ENCODE measurements around the gene CAMKK2. TPM values are rescaled to one million over a fixed set of nuclear protein-coding genes. Genes with fewer than 3 reads are reported as not detected.
A peak's percentile ranks its signal among the peaks of the same experiment; 100 is the strongest.
"Not testable (repeated sequence)": the region's sequence is repeated elsewhere in the genome, so short reads cannot be mapped to it uniquely, and the experiment has no call there.

Gene CAMKK2
- total RNA-seq, 1 donor from 2014 or later: 12.5 TPM

DNA sequence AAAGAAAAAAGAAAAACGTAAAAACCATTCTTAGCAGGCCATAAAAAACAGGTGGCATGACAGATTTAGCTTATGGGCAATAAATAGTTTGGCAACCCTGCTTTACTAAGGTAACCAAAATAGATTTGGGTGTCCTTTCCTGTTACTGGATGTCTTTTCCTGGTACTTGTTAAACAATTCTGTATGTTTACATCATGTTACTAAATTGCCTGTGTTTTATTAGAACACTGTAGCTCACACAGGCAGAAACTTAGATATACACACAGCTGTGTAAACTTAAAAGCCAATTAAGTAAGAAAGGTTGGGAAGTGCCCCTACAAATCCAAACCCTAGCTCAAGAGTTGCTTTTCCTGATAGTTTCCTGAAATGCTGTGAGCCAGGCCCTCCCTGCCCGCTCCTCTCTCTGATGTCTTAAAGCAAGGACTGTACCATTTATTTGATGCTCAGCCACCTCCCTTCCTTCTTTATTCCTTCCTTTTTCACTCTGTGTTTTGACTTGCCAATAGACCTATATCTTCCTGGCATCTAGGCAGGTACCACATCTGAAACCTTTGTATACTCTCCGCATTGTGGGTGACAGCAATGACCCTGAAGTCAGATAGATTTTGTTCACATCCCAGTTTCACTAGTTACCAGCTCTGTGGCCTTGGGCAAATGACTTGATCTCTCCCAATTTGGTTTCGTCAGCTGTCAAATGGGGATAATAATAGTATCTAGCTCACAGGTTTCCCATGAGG lies 3.7 kb upstream of the CAMKK2 start:
- Histone ChIP-seq H3K9ac (ENCODE audit: low read depth in 1 of 3, low read length in 3 of 3) (no peak overlapping the region), H3K27me3 (ENCODE audit: control insufficient read depth in 3 of 3, insufficient read depth in 3 of 3, low read length in 3 of 3) (no peaks in the 10 kb centered on the region), H3K4me3 (ENCODE audit: low read length in 3 of 3) (no peak overlapping the region), H3K27ac (ENCODE audit: low read depth, low read length) (no peak overlapping the region), H3K4me1 (ENCODE audit: control insufficient read depth in 3 of 3, insufficient read depth in 3 of 3, low read length in 3 of 3) (peaks cover 18 to 20% (median 20%) of the 10 kb centered on the region in 3 donors), H3K9me3 (ENCODE audit: control insufficient read depth in 3 of 3, low read length in 3 of 3) (no peaks in the 10 kb centered on the region), H3K36me3 (ENCODE audit: control insufficient read depth in 3 of 3, insufficient read depth in 3 of 3, low read length in 3 of 3) (no peaks in the 10 kb centered on the region)

DNA sequence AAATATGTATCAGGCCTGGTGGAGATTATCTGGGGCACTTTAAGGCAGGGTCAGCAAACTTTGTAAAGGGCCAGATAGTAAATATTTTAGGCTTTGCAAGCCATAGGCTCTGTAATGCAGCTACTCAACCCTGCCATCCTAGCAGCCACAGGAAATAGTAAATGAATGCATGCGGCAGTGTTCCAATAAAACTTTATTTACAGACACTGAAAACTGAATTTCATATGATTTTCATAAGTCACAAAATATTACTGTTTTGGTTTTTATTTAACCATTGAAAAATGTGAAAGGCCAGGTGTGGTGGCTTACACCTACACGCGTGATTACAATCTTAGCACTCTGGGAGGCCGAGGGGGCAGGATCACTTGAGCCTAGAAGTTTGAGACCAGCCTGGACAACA lies 3.2 kb upstream of the CAMKK2 start:
- Histone ChIP-seq H3K4me3 (ENCODE audit: low read length in 3 of 3) (no peak overlapping the region), H3K9ac (ENCODE audit: low read depth in 1 of 3, low read length in 3 of 3) (no peak overlapping the region), H3K36me3 (ENCODE audit: control insufficient read depth in 3 of 3, insufficient read depth in 3 of 3, low read length in 3 of 3) (no peaks in the 10 kb centered on the region), H3K27ac (ENCODE audit: low read depth, low read length) (no peak overlapping the region), H3K27me3 (ENCODE audit: control insufficient read depth in 3 of 3, insufficient read depth in 3 of 3, low read length in 3 of 3) (no peaks in the 10 kb centered on the region), H3K4me1 (ENCODE audit: control insufficient read depth in 3 of 3, insufficient read depth in 3 of 3, low read length in 3 of 3) (peaks cover 20 to 24% (median 22%) of the 10 kb centered on the region in 3 donors), H3K9me3 (ENCODE audit: control insufficient read depth in 3 of 3, low read length in 3 of 3) (no peaks in the 10 kb centered on the region)

DNA sequence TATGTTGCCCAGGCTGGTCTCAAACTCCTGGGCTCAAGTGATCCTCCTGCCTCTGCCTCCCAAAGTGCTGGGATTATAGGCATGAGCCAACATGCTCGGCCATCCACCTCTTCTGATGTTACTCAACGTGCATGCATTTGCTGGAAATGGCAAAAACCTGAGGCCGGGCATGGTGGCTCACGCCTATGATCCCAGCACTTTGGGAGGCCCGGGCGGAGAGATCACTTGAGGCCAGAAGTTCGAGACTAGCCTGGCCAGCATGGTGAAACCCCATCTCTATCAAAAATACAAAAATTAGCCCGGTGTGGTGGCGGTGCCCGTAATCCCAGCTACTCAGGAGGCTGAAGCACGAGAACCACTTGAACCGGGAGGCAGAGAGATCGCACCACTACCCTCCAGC lies 1.9 kb upstream of the CAMKK2 start:
- H3K27me3 ChIP-seq (ENCODE audit: control insufficient read depth in 3 of 3, insufficient read depth in 3 of 3, low read length in 3 of 3); H3K9ac ChIP-seq (ENCODE audit: low read depth in 1 of 3, low read length in 3 of 3); H3K36me3 ChIP-seq (ENCODE audit: control insufficient read depth in 3 of 3, insufficient read depth in 3 of 3, low read length in 3 of 3); H3K9me3 ChIP-seq (ENCODE audit: control insufficient read depth in 3 of 3, low read length in 3 of 3); H3K27ac ChIP-seq (ENCODE audit: low read depth, low read length); H3K4me3 ChIP-seq (ENCODE audit: low read length in 3 of 3): not testable (repeated sequence)
- peaks cover 22 to 27% (median 23%) of the 10 kb centered on the region in 3 donors for H3K4me1 ChIP-seq (ENCODE audit: control insufficient read depth in 3 of 3, insufficient read depth in 3 of 3, low read length in 3 of 3)

DNA sequence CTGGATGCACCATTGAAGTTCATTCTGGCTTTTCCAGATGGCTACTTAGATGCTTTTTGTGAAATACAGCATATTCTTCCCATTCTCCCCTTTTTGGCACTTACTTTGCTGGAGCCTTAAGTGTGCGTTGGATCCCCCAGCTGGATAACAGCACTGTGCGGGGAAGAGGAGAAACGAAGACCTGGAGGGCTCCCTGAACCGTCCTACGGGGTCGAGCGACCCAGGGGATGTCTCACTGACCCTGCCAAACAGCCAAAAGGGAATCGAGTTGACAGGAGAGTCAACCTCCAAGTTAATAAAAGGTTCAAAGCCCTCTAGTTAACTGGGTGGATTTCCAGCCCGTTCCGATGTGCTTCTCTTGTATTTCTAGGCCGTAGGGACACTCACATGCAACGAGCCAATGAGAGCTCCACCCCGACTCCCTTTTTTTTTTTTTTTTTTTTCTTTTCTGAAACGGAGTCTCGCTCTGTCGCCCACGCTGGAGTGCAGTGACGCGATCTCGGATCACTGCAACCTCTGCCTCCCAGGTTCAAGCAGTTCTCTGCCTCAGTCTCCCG lies 1.0 kb upstream of the CAMKK2 start:
- H3K9ac ChIP-seq (ENCODE audit: low read depth in 1 of 3, low read length in 3 of 3): peak overlapping the region; percentile 73 to 85 (median 82)
- H3K27ac ChIP-seq (ENCODE audit: low read depth, low read length): peak overlapping the region; percentile 25
- no peaks in the 10 kb centered on the region for H3K9me3 ChIP-seq (ENCODE audit: control insufficient read depth in 3 of 3, low read length in 3 of 3)
- peaks cover 22 to 27% (median 26%) of the 10 kb centered on the region in 3 donors for H3K4me1 ChIP-seq (ENCODE audit: control insufficient read depth in 3 of 3, insufficient read depth in 3 of 3, low read length in 3 of 3)
- H3K27me3 ChIP-seq (ENCODE audit: control insufficient read depth in 3 of 3, insufficient read depth in 3 of 3, low read length in 3 of 3): no peaks in the 10 kb centered on the region
- peak overlapping the region; percentile 80 to 87 (median 81) for H3K4me3 ChIP-seq (ENCODE audit: low read length in 3 of 3)
- peaks cover 0 to 2% (median 2%) of the 10 kb centered on the region in 3 donors for H3K36me3 ChIP-seq (ENCODE audit: control insufficient read depth in 3 of 3, insufficient read depth in 3 of 3, low read length in 3 of 3)

DNA sequence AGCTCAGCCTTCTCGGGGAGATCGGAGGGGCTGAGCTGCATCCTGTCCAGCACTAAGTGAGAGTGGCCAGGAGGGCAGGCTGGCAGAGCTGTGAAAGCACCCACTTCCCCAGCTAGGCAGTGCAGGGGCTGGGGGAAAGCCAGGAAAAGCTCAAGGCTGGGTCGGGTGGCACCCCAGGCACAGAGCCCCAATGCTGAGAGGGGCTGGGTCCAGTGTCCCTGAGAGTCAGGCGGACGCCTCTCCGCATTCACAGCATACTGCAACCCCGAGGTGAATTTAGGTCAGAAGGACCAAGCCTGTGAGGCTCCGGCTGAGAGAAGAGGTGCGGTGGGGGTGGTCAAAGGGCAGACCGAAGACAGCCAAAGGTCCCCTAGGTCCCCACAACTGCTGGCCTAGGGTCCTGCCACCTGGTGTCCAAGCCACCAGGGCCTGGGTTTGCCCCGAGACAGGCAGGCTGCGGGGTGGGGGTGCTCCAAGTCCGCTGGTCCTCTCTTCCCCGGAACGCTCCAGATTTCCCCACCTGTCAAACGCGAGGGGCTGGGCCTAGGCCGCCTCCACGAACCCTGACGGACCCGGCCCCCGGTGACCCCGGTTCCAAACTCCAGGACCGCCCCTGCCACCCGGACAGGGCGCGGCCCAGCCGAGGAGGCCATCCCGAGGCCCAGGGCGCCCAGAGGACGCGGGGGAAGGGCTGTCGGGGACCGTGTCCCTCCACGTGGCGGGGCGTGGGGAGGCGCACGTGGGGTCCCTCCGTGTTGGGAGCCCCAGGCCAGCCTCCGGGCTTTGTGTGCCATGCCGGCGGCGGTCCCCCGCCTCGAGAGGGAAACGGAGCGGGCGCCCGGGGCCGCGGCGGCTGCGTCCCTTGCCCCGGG lies 527 bp downstream of the CAMKK2 start:
- H3K36me3 ChIP-seq (ENCODE audit: control insufficient read depth in 3 of 3, insufficient read depth in 3 of 3, low read length in 3 of 3): peaks cover 0 to 8% (median 6%) of the 10 kb centered on the region in 3 donors
- H3K27ac ChIP-seq (ENCODE audit: low read depth, low read length): peak overlapping the region; percentile 58
- H3K4me3 ChIP-seq (ENCODE audit: low read length in 3 of 3): peak overlapping the region; percentile 90 to 91 (median 90)
- no peaks in the 10 kb centered on the region for H3K9me3 ChIP-seq (ENCODE audit: control insufficient read depth in 3 of 3, low read length in 3 of 3)
- H3K27me3 ChIP-seq (ENCODE audit: control insufficient read depth in 3 of 3, insufficient read depth in 3 of 3, low read length in 3 of 3): no peaks in the 10 kb centered on the region
- H3K9ac ChIP-seq (ENCODE audit: low read depth in 1 of 3, low read length in 3 of 3): peak overlapping the region; percentile 80 to 92 (median 84)
- H3K4me1 ChIP-seq (ENCODE audit: control insufficient read depth in 3 of 3, insufficient read depth in 3 of 3, low read length in 3 of 3): peaks cover 22 to 27% (median 26%) of the 10 kb centered on the region in 3 donors

DNA sequence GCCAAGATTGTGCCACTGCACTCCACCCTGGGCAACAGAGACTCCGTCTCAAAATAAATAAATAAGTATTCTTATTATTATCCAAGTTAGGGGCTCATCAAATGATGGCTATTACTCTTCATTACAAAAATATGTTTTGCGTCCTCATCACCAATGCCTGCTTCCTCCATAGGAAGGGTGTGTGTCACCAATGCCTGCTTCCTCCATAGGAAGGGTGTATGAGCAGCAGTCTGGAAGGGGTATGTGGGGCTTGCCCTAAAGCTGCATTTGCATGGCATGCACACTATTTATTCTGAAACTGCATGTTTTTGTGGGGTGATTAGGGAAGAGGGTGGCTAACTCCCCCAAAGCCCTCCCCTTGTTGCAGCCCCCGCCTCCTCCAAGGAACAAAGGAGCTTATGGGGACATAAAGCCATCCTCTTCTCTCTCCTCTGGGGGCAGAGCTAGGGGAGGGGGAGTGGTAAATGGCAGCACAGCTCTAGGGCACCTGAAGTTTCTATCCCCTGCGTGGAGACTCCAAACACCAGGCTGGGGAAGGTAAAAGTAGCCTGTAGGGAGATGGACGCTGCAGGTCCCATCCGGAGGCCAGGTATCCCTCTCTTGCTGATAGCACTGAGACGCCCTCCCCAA lies 1.3 kb downstream of the CAMKK2 start:
- peaks cover 0 to 9% (median 6%) of the 10 kb centered on the region in 3 donors for H3K36me3 ChIP-seq (ENCODE audit: control insufficient read depth in 3 of 3, insufficient read depth in 3 of 3, low read length in 3 of 3)
- H3K27me3 ChIP-seq (ENCODE audit: control insufficient read depth in 3 of 3, insufficient read depth in 3 of 3, low read length in 3 of 3): no peaks in the 10 kb centered on the region
- peak overlapping the region; percentile 80 to 92 (median 84) for H3K9ac ChIP-seq (ENCODE audit: low read depth in 1 of 3, low read length in 3 of 3)
- H3K4me1 ChIP-seq (ENCODE audit: control insufficient read depth in 3 of 3, insufficient read depth in 3 of 3, low read length in 3 of 3): peaks cover 22 to 24% (median 23%) of the 10 kb centered on the region in 3 donors
- no peaks in the 10 kb centered on the region for H3K9me3 ChIP-seq (ENCODE audit: control insufficient read depth in 3 of 3, low read length in 3 of 3)
- H3K27ac ChIP-seq (ENCODE audit: low read depth, low read length): no peak overlapping the region
- H3K4me3 ChIP-seq (ENCODE audit: low read length in 3 of 3): peak overlapping the region; percentile 90 to 91 (median 90)

DNA sequence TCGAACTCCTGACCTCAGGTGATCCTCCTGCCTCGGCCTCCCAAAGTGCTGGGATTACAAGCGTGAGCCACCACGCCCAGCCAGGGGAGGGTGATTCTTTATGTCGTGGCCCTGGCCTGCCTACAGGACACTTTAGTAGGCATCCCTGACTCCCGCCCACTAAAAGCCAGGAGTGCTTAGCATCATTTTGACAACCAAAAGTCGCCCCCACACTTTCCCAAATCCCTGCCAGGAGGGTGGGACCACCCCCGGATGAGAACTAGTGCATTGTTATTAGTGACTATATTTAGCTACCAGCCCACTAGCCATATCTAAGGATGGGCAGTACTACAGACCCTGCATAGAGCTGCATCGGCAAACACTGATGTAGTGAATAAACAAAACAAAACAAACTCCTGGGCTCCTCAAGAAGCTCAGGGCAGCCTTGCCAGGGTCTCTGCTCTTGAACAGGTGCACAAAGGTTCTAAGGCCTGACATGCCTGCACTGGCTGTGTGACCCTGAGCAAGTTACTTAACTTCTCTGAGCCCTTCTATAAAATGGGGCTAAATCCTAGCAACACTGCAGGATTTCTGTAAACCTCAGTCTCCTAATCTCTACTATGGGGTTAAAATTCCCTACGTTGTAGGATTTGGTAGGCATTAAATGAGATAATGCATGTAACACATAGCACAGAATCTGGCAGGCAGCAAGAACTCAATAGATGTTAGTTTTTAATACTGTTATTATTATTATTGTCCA lies 2.2 kb downstream of the CAMKK2 start:
- Histone ChIP-seq H3K9me3 (ENCODE audit: control insufficient read depth in 3 of 3, low read length in 3 of 3) (no peaks in the 10 kb centered on the region), H3K27me3 (ENCODE audit: control insufficient read depth in 3 of 3, insufficient read depth in 3 of 3, low read length in 3 of 3) (no peaks in the 10 kb centered on the region), H3K4me3 (ENCODE audit: low read length in 3 of 3) (no peak overlapping the region), H3K4me1 (ENCODE audit: control insufficient read depth in 3 of 3, insufficient read depth in 3 of 3, low read length in 3 of 3) (peaks cover 21 to 22% (median 21%) of the 10 kb centered on the region in 3 donors), H3K36me3 (ENCODE audit: control insufficient read depth in 3 of 3, insufficient read depth in 3 of 3, low read length in 3 of 3) (peaks cover 0 to 9% (median 6%) of the 10 kb centered on the region in 3 donors), H3K9ac (ENCODE audit: low read depth in 1 of 3, low read length in 3 of 3) (no peak overlapping the region), H3K27ac (ENCODE audit: low read depth, low read length) (no peak overlapping the region)

DNA sequence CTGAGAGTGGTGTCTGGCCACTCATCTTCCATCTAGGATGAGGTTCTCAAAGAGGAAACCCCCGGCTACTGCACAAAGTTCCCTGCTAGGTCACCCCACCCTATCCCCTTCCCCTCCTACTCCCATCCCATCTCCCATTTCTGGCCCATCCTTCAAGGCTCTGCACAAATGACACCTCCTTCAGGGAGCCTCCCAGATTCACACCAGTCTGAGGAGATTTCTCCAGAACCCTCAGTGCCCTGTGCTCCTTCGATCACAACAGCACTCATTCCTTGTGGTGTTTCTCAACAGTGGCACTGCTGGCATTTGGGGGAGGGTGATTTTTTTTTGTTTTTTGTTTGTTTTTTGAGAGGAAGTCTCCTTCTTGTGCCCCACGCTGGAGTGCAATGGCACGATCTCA lies 2.9 kb downstream of the CAMKK2 start:
- Histone ChIP-seq H3K36me3 (ENCODE audit: control insufficient read depth in 3 of 3, insufficient read depth in 3 of 3, low read length in 3 of 3) (peaks cover 0 to 9% (median 6%) of the 10 kb centered on the region in 3 donors), H3K27me3 (ENCODE audit: control insufficient read depth in 3 of 3, insufficient read depth in 3 of 3, low read length in 3 of 3) (no peaks in the 10 kb centered on the region), H3K9me3 (ENCODE audit: control insufficient read depth in 3 of 3, low read length in 3 of 3) (no peaks in the 10 kb centered on the region), H3K9ac (ENCODE audit: low read depth in 1 of 3, low read length in 3 of 3) (no peak overlapping the region), H3K4me3 (ENCODE audit: low read length in 3 of 3) (no peak overlapping the region), H3K4me1 (ENCODE audit: control insufficient read depth in 3 of 3, insufficient read depth in 3 of 3, low read length in 3 of 3) (peaks cover 21 to 22% (median 21%) of the 10 kb centered on the region in 3 donors), H3K27ac (ENCODE audit: low read depth, low read length) (no peak overlapping the region)

DNA sequence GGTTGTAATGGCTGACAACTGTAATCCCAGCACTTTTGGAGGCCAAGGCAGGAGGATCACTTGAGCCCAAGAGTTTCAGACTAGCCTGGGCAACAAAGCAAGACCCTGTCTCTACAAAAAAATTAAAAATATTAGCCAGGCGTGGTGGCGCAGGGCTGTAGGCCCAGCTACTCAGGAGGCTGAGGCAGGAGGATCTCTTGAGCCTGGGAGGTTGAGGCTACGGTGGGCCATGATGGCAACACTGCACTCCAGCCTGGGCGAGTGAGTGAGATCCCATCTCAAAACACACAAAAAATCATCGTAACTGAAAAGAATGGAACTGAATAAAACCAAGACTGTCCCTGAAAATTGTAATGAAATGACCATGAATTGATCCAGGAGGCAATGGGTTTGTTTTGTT lies 6.1 kb downstream of the CAMKK2 start:
- H3K36me3 ChIP-seq (ENCODE audit: control insufficient read depth in 3 of 3, insufficient read depth in 3 of 3, low read length in 3 of 3): peaks cover 0 to 9% (median 6%) of the 10 kb centered on the region in 3 donors
- H3K27me3 ChIP-seq (ENCODE audit: control insufficient read depth in 3 of 3, insufficient read depth in 3 of 3, low read length in 3 of 3): no peaks in the 10 kb centered on the region
- H3K9me3 ChIP-seq (ENCODE audit: control insufficient read depth in 3 of 3, low read length in 3 of 3): no peaks in the 10 kb centered on the region
- no peak overlapping the region for H3K27ac ChIP-seq (ENCODE audit: low read depth, low read length)
- no peak overlapping the region for H3K9ac ChIP-seq (ENCODE audit: low read depth in 1 of 3, low read length in 3 of 3)
- H3K4me3 ChIP-seq (ENCODE audit: low read length in 3 of 3): no peak overlapping the region
- peaks cover 8 to 13% (median 11%) of the 10 kb centered on the region in 3 donors for H3K4me1 ChIP-seq (ENCODE audit: control insufficient read depth in 3 of 3, insufficient read depth in 3 of 3, low read length in 3 of 3)

Measured in skeletal muscle tissue (tissue), 4 donors.